Measurements from ENCODE around the gene DRICH1. TPM values are rescaled to one million over a fixed set of nuclear protein-coding genes. Genes with fewer than 3 reads are reported as not detected.
"Not testable (repeated sequence)": the region's sequence is repeated elsewhere in the genome, so short reads cannot be mapped to it uniquely, and the experiment has no call there.

Gene DRICH1
- total RNA-seq, 1 experiment from 2014 or later = not detected

DNA sequence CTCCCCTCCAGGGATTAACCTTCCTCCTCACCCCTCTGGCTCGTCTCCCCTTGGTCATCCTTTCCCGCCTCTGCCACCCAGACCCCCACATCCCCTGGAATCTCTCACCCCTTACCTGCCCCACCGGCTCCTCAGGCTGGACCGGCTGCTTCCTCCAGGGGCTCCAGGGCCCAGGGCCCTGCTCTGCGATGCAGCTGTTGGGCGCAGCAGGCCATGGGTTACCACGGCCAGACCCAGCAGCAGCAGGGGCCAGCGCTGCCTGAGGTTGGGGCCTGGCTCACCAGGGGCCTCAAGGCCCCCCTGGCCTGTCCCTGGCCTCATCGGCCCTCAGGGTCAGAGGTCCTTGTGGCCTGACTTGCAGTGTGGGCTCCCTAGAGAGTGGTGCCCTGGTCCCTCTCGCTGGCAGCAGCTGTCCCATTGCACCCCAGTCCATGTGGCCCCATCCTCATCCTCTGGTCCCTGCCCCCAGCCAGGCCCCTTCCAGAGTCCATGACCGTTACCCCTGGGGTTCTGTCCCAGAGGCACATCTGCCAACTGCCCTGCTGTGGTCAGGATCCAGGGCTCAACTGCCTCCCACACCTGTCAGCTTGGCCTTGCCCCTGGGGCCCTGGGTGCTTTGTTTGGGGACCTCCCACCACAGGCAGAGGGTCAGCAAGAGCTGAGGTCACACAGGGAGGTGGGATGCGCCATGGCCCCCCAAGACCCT lies 52.1 kb downstream of the DRICH1 start, which contains the start of gene IGLL1:
TSS of gene IGLL1 (minus strand) at position 421 of the 706 bp plus-strand sequence. CDS start at position 321, 100 bp downstream.
- DNase-seq = peak; percentile 96
- Histone ChIP-seq H4K20me1 (ENCODE audit: insufficient read depth, low read depth, low read length) (no peaks in the 10 kb centered on the region), H3K9me3 (ENCODE audit: low read length) (no peaks in the 10 kb centered on the region), H3K27me3 (ENCODE audit: low read length) (no peaks in the 10 kb centered on the region), H3K9ac (ENCODE audit: low read length) (peak within 1 kb of the TSS; percentile 99), H3K36me3 (ENCODE audit: insufficient read depth, low read length) (peaks cover 4% of the 10 kb centered on the region; the same call in 1 of the 2 replicates), H2AFZ (ENCODE audit: low read length) (no peak within 1 kb of the TSS), H3K4me2 (ENCODE audit: low read depth, low read length, poor library complexity, severe bottlenecking) (peak within 1 kb of the TSS; percentile 87), H3K9me2 (replicated peaks; ENCODE audit: insufficient read depth, low read length) (no peaks in the 10 kb centered on the region), H3K4me3 (ENCODE audit: low read length) (peak within 1 kb of the TSS; percentile 72), H3K4me1 (ENCODE audit: low read length) (peaks cover 97% of the 10 kb centered on the region), H3K27ac (ENCODE audit: low read length) (peak within 1 kb of the TSS; percentile 99), H3K79me2 (ENCODE audit: low read length) (0 out of 2 replicates have a peak, but pooled peaks cover 4% of the 10 kb centered on the region)

DNA sequence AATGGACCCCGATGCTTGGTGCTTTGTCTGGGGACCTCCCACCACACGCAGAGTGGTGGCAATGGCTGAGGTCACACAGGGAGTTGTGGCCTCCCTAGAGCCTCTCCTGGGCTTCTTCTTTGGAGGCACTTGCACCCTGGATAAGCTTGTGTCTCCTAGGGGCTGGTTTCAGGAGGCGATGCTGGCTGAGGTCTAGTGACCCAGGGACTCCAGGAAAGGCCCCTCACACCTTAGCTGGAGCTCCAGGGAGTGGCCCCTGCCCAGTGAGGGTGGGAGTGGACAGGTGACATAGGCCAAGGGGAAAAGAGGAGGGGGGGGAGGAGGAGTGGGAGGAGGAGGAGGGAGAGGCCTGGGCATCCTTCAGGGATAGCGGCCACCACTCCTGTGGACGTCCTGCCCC lies 52.8 kb downstream of the DRICH1 start:
- 0 out of 2 replicates have a peak, but pooled peaks cover 4% of the 10 kb centered on the region for H3K79me2 ChIP-seq (ENCODE audit: low read length)
- peak overlapping the region; percentile 72 for H3K4me3 ChIP-seq (ENCODE audit: low read length)
- peaks cover 94% of the 10 kb centered on the region for H3K4me1 ChIP-seq (ENCODE audit: low read length)
- peak overlapping the region; percentile 99 for H3K27ac ChIP-seq (ENCODE audit: low read length)
- H3K27me3 ChIP-seq (ENCODE audit: low read length) = no peaks in the 10 kb centered on the region
- H3K36me3 ChIP-seq (ENCODE audit: insufficient read depth, low read length) = peaks cover 4% of the 10 kb centered on the region; the same call in 1 of the 2 replicates
- peak overlapping the region; percentile 87 for H3K4me2 ChIP-seq (ENCODE audit: low read depth, low read length, poor library complexity, severe bottlenecking)
- DNase-seq = peak; percentile 80
- H4K20me1 ChIP-seq (ENCODE audit: insufficient read depth, low read depth, low read length) = no peaks in the 10 kb centered on the region
- H3K9ac ChIP-seq (ENCODE audit: low read length) = peak overlapping the region; percentile 99
- no peaks in the 10 kb centered on the region for H3K9me3 ChIP-seq (ENCODE audit: low read length)
- H3K9me2 ChIP-seq (replicated peaks; ENCODE audit: insufficient read depth, low read length) = no peaks in the 10 kb centered on the region
- H2AFZ ChIP-seq (ENCODE audit: low read length) = no peak overlapping the region

DNA sequence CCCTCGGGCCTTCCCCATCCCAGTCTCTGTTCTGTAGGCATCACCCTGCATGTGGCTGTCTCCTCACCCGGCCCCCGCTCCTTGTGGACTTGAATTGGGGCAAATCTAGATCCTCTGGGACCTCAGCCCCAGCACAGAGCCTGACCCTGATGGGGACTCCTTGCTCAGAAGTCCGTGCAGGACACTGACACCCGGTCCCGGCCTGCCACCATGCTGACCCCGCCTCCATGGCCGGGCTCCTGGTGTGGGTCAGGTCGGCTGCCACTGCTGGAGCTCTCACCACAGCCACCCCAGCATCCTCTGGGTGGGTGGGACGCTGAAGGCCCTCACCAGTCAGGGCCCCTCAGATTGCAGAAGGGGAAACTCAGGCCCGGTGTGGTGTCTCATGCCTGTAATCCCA lies 53.8 kb downstream of the DRICH1 start:
- DNase-seq = peak; percentile 71
- Histone ChIP-seq H3K9me2 (replicated peaks; ENCODE audit: insufficient read depth, low read length) (no peaks in the 10 kb centered on the region), H3K9me3 (ENCODE audit: low read length) (no peaks in the 10 kb centered on the region), H3K4me1 (ENCODE audit: low read length) (peaks cover 84% of the 10 kb centered on the region), H3K4me3 (ENCODE audit: low read length) (peak overlapping the region; percentile 72), H3K9ac (ENCODE audit: low read length) (peak overlapping the region; percentile 99), H4K20me1 (ENCODE audit: insufficient read depth, low read depth, low read length) (no peaks in the 10 kb centered on the region), H3K27me3 (ENCODE audit: low read length) (no peaks in the 10 kb centered on the region), H2AFZ (ENCODE audit: low read length) (no peak overlapping the region), H3K36me3 (ENCODE audit: insufficient read depth, low read length) (peaks cover 4% of the 10 kb centered on the region; the same call in 1 of the 2 replicates), H3K4me2 (ENCODE audit: low read depth, low read length, poor library complexity, severe bottlenecking) (peak overlapping the region; percentile 87), H3K79me2 (ENCODE audit: low read length) (0 out of 2 replicates have a peak, but pooled peaks cover 4% of the 10 kb centered on the region), H3K27ac (ENCODE audit: low read length) (peak overlapping the region; percentile 99)

DNA sequence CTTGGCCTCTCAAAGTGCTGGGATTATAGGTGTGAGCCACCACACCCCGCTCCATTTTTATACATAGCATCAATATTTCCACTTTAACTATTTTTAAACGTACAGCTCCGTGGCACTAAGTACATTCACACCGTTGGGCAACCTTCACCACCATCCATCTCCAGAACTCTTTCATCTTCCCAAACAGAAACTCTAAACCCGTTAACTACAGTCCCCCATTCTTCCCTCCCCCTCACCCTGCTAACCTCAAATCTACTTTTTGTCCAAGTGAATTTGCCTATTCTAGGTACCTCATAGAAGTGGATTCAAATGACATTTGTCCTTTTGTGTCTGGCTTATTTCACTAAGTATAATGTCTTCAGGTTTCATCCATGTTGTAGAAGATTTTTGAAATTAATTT lies 55.4 kb downstream of the DRICH1 start:
- Histone ChIP-seq H3K9me3 (ENCODE audit: low read length) (no peaks in the 10 kb centered on the region), H3K79me2 (ENCODE audit: low read length) (0 out of 2 replicates have a peak, but pooled peaks cover 4% of the 10 kb centered on the region), H3K36me3 (ENCODE audit: insufficient read depth, low read length) (peaks cover 4% of the 10 kb centered on the region; the same call in 1 of the 2 replicates), H3K27ac (ENCODE audit: low read length) (peak overlapping the region; percentile 99), H3K9ac (ENCODE audit: low read length) (peak overlapping the region; percentile 99), H3K27me3 (ENCODE audit: low read length) (no peaks in the 10 kb centered on the region), H2AFZ (ENCODE audit: low read length) (no peak overlapping the region), H3K4me2 (ENCODE audit: low read depth, low read length, poor library complexity, severe bottlenecking) (peak overlapping the region; percentile 87), H4K20me1 (ENCODE audit: insufficient read depth, low read depth, low read length) (no peaks in the 10 kb centered on the region), H3K4me1 (ENCODE audit: low read length) (peaks cover 68% of the 10 kb centered on the region), H3K9me2 (replicated peaks; ENCODE audit: insufficient read depth, low read length) (no peaks in the 10 kb centered on the region), H3K4me3 (ENCODE audit: low read length) (peak overlapping the region; percentile 72; the same call in 1 of the 2 replicates)
- DNase-seq = peak; percentile 79

DNA sequence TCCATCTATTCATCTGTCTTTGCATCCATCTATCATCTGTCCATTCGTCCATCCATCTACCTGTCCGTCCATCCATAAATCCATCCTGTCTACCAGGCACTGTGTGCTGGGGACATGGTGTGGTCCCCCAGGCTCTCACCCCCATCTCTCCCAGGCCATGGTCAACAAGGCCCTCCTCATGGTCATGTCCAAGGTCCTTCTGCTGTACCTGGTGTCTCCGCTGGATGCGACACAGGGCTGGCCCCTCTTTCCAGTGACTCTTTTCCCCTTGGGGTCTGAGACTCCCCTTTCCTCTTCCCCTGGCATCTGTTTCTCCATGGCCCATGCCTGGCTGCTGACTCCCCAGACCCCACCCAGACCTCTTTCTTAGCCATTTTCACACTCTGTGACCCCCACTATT lies 56.5 kb downstream of the DRICH1 start:
- Histone ChIP-seq H3K27ac (ENCODE audit: low read length) (peak overlapping the region; percentile 99), H3K79me2 (ENCODE audit: low read length) (0 out of 2 replicates have a peak, but pooled peaks cover 4% of the 10 kb centered on the region), H3K4me3 (ENCODE audit: low read length) (no peak overlapping the region), H3K9ac (ENCODE audit: low read length) (peak overlapping the region; percentile 99), H3K4me1 (ENCODE audit: low read length) (peaks cover 61% of the 10 kb centered on the region), H3K9me2 (replicated peaks; ENCODE audit: insufficient read depth, low read length) (no peaks in the 10 kb centered on the region), H3K36me3 (ENCODE audit: insufficient read depth, low read length) (peaks cover 4% of the 10 kb centered on the region; the same call in 1 of the 2 replicates), H3K4me2 (ENCODE audit: low read depth, low read length, poor library complexity, severe bottlenecking) (no peak overlapping the region), H3K27me3 (ENCODE audit: low read length) (no peaks in the 10 kb centered on the region), H3K9me3 (ENCODE audit: low read length) (no peaks in the 10 kb centered on the region), H4K20me1 (ENCODE audit: insufficient read depth, low read depth, low read length) (no peaks in the 10 kb centered on the region), H2AFZ (ENCODE audit: low read length) (no peak overlapping the region)
- DNase-seq = no peak

DNA sequence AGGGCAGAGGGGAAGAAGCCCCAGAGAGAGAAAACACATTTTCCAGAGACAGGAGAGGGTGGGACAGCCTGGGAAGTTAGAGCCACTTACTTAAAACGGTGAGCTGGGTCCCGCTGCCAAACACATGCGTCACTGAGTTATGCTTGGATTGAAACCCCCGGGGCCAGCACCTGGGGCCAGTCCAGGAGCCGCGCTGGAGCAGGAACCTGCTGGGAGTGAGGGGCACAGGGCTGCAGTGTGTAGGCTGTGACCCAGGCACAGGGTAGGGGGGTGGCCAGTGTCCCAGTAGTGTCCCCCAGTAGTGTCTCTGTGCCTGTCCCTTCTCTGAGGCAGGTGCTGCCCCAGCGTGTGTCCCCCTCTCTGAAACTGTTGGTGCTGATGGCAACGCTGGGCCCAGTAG lies 57.2 kb downstream of the DRICH1 start:
- H3K9me2 ChIP-seq (replicated peaks; ENCODE audit: insufficient read depth, low read length) = no peaks in the 10 kb centered on the region
- peak overlapping the region; percentile 99 for H3K27ac ChIP-seq (ENCODE audit: low read length)
- H3K4me1 ChIP-seq (ENCODE audit: low read length) = peaks cover 56% of the 10 kb centered on the region
- H3K27me3 ChIP-seq (ENCODE audit: low read length) = no peaks in the 10 kb centered on the region
- H3K36me3 ChIP-seq (ENCODE audit: insufficient read depth, low read length) = peaks cover 4% of the 10 kb centered on the region; the same call in 1 of the 2 replicates
- H3K79me2 ChIP-seq (ENCODE audit: low read length) = 0 out of 2 replicates have a peak, but pooled peaks cover 4% of the 10 kb centered on the region
- no peak overlapping the region for H2AFZ ChIP-seq (ENCODE audit: low read length)
- H3K9ac ChIP-seq (ENCODE audit: low read length) = no peak overlapping the region
- no peak for DNase-seq
- no peaks in the 10 kb centered on the region for H4K20me1 ChIP-seq (ENCODE audit: insufficient read depth, low read depth, low read length)
- no peaks in the 10 kb centered on the region for H3K9me3 ChIP-seq (ENCODE audit: low read length)
- no peak overlapping the region for H3K4me2 ChIP-seq (ENCODE audit: low read depth, low read length, poor library complexity, severe bottlenecking)
- no peak overlapping the region for H3K4me3 ChIP-seq (ENCODE audit: low read length)

DNA sequence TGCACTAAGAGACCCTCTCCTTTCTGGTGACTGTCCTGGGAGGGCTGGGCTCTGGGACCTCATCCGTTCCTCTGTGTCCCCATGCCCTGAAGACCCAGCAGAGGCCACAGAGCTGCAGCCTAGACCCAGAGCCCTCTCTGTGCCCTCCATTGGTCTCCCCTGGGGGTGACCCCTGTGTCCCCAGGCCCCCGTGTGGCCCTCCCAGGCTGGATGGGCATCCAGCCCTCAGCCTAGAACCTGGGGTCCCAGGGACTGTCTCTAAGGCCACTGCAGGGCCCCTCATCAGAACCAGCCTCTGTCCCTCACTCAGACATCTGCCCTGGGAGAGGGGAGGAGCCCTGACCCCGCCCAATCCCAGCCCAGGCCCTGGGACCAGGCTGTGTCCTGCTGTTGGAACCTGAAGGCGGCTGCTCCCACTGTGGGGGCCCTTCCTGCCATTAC lies 57.7 kb downstream of the DRICH1 start:
- H3K9me2 ChIP-seq (replicated peaks; ENCODE audit: insufficient read depth, low read length) = no peaks in the 10 kb centered on the region
- no peaks in the 10 kb centered on the region for H4K20me1 ChIP-seq (ENCODE audit: insufficient read depth, low read depth, low read length)
- no peak overlapping the region for H3K4me2 ChIP-seq (ENCODE audit: low read depth, low read length, poor library complexity, severe bottlenecking)
- H3K9ac ChIP-seq (ENCODE audit: low read length) = no peak overlapping the region
- H3K27me3 ChIP-seq (ENCODE audit: low read length) = no peaks in the 10 kb centered on the region
- peaks cover 4% of the 10 kb centered on the region; the same call in 1 of the 2 replicates for H3K36me3 ChIP-seq (ENCODE audit: insufficient read depth, low read length)
- no peak for DNase-seq
- H3K9me3 ChIP-seq (ENCODE audit: low read length) = no peaks in the 10 kb centered on the region
- peaks cover 51% of the 10 kb centered on the region for H3K4me1 ChIP-seq (ENCODE audit: low read length)
- H3K27ac ChIP-seq (ENCODE audit: low read length) = peak overlapping the region; percentile 99
- H3K79me2 ChIP-seq (ENCODE audit: low read length) = 0 out of 2 replicates have a peak, but pooled peaks cover 3% of the 10 kb centered on the region
- no peak overlapping the region for H2AFZ ChIP-seq (ENCODE audit: low read length)
- H3K4me3 ChIP-seq (ENCODE audit: low read length) = no peak overlapping the region

DNA sequence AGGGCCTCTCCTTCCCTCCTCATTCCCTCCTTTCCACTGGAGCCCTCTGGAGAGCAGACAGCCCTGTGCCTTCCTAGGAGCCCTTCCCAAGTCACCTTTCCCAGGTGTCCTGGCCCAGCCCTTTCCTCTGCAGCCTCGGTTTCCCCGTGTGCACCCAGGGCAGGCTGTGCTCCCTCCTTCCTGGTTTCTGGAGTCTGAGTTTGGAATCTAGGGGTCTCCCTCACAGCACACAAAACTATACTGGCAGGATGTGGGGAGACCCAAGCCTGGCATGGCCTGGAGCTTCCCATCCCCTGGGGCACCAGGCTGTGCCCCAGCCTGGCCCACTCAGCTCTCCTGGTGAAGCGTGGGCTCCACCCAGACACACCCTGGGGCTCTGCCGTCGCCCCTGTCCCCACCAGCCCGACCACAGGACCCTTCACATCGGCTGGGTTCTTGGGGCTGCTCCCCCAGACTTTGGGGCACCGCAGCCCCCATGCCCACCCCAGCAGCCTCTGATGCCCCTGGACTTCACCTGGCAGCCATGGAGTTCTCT lies 58.4 kb downstream of the DRICH1 start:
- H3K9ac ChIP-seq (ENCODE audit: low read length); H3K4me3 ChIP-seq (ENCODE audit: low read length); DNase-seq; H3K27me3 ChIP-seq (ENCODE audit: low read length); H3K36me3 ChIP-seq (ENCODE audit: insufficient read depth, low read length); H2AFZ ChIP-seq (ENCODE audit: low read length); H3K4me2 ChIP-seq (ENCODE audit: low read depth, low read length, poor library complexity, severe bottlenecking); H3K79me2 ChIP-seq (ENCODE audit: low read length); H3K9me3 ChIP-seq (ENCODE audit: low read length); H3K9me2 ChIP-seq (replicated peaks; ENCODE audit: insufficient read depth, low read length); H4K20me1 ChIP-seq (ENCODE audit: insufficient read depth, low read depth, low read length): not testable (repeated sequence)
- Histone ChIP-seq H3K4me1 (ENCODE audit: low read length) (peaks cover 45% of the 10 kb centered on the region), H3K27ac (ENCODE audit: low read length) (peak overlapping the region; percentile 99; the same call in 1 of the 2 replicates)
